GM18858 (cell line): ENCODE results near the gene CYP26A1.

ENCODE experiments used
- ATAC-seq: cut with Tn5 transposase; IDR thresholded peaks from one replicate; pipeline ENCODE4 v1.9.1; 2021; ENCODE audit not compliant: unreplicated experiment

The CYP26A1 gene

GRCh38 chr10:93063977-93064660 is 9.6 kb upstream of the CYP26A1 start:
- no peak for ATAC-seq

- ATAC-seq: no peak
These were observed 8.6 kb upstream of the CYP26A1 start for GRCh38 chr10:93064874-93065660.

GRCh38 chr10:93065675-93066543 is 7.8 kb upstream of the CYP26A1 start:
- ATAC-seq: no peak

DNA sequence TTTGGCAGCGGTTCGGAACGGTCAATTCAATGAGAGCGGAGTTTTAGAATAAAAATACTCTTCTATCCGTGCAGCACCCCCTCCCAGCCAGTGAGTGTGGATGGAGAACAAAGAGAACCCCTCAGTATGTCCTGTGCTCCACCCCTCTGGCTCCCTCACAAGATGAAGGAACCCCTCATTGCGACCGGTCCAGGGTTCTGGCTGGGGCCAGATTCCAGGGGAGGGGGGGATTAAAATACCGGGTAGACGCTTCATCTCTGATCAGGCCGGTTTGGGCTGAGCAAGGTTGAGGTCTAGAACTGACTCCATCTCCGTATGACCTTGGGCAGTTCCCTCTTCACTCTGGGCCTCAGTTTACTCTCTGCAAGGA is 7.2 kb upstream of the CYP26A1 start:
- no peak for ATAC-seq

GRCh38 chr10:93067443-93068365 is 6.0 kb upstream of the CYP26A1 start:
- no peak for ATAC-seq

DNA sequence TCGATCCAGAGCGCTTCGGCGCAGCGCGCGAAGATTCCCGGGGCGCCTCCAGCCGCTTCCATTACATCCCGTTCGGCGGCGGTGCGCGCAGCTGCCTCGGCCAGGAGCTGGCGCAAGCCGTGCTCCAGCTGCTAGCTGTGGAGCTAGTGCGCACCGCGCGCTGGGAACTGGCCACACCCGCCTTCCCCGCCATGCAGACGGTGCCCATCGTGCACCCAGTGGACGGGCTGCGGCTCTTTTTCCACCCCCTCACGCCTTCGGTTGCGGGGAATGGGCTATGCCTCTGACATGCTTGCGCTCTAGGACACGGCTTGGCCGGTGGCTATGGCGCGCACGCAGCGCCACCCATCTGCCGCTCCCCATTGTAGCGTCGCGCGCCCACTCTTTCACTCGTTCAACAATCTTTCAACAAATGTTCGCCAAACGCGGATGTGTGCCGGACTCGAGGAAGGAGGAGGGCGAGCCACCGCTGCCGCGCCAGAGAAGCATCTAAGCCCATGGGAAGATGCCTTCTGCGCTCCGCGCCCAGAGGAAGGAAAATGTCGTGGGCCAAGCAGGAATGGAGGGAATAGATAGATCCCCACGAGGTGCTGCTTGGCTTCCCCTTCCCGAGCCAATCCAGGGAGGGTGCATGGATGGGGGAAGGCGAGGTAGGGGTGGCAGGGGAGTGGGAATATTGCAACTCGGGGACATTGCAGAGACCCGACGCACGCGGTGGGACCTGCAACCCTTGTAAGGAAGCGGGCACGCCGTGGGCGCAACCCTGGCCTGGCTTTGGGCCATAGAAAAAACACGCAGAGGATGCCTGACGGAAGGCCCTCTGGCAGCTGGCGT is 5.1 kb upstream of the CYP26A1 start:
- ATAC-seq: no peak

DNA sequence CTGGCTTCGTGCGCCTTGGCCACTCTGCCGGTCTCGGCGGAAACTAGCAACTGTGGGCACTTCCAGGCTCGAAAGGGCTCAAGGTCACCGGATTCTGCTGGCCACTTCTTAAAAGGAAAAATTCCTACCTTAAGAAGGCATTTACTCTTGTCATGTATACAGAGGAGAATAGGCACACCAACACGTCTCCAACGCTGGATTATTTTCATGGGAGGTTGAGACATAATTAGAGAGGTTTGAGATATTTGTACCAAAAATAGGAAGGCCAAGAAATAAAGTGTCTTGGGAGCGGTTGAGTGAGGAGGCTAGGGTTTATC is 4.5 kb upstream of the CYP26A1 start:
- ATAC-seq: no peak

DNA sequence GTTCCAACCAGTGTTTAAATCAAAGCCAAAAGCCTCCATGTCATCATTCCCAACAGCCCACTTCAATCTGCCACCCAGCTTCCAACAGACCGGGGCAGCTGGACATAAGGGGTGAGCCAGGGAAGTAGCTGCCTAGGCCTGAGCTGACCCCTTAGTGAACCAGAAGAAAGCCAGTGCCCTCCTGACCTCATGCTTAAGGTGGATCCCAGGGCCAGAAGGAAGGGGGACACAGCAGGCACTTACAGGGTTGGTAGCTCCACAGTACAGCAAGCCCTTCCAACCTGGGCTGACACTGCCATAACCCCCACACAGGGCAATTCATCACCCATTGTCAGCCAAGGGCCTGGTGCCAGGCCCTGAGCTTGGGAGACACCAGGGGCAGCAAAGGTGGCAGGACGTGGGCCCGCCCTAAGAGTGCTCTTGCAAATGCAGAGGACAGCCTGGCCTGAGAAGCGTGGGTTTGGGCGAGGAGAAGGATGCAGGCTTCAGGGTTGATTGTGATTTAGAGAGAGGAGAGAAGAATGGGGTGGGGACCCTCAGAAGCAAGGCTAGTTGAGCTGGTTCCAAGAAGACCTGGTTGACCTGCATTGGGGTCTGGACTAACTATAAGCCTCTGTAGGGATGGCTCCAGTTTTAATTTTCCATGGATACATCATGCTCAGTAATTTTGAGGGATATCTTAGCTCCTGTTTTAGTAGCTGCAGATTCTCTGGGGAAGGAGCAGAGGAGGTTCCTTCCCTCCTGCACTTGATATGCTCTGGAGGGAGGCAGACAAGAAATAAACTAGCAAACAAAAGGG is 3.1 kb upstream of the CYP26A1 start:
- no peak for ATAC-seq

DNA sequence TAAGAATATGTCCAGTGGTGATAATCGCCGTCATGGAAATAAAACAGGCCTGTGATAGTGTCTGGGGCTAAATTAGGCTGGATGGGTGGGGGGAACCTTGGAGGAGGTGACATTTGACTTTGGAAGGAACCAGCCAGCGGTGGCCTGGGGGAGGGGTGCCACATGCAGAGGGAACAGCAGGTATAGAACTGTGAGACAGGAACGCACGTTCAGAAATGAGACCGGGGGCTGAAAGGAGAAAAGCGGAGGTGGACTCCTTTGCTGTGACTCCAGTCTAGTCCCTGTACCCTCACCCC is 2.6 kb upstream of the CYP26A1 start:
- ATAC-seq: no peak

GRCh38 chr10:93071674-93072224 is 1.9 kb upstream of the CYP26A1 start:
- ATAC-seq: no peak

GRCh38 chr10:93072225-93072712 is 1.4 kb upstream of the CYP26A1 start:
- no peak for ATAC-seq

DNA sequence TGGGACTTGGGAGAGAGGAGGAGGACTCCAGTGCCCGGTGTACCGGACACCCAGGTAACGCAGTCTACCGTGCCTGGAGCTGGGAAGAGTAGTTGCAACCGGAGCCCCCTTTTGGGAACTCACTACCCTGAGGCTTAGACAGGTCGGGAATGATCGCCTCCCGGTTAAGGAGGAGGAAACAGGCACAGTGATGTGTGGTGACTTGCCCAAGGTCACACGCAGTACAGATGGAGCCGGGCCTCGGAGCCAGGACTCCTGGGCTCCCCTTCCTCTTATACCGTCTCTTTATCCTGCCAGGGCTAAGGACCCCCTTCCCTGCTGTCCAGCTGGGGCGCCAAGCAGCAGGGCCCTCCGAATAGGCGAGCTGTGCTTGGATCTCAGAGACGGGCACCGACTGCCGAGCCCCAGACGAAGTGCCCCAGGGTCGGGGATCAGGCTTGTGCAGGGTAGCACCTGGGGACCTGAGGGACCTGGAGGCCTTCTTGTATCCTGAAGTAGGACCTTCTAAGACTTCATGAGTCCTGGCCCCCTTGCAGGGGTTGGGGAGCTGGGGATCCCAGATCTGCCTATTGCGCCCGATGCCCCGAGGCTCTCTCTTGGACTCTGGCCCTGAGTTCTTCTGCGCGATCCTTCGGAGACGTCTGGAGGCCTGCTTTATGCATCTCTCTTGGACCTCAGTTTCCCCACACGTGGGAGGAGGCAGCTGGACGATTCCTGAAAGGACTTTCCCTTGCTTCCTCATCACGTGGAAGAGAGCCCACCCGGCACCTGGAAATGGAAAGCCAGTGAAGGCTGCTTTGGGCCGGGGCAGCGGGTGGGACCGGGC is 767 bp upstream of the CYP26A1 start:
- ATAC-seq: no peak

DNA sequence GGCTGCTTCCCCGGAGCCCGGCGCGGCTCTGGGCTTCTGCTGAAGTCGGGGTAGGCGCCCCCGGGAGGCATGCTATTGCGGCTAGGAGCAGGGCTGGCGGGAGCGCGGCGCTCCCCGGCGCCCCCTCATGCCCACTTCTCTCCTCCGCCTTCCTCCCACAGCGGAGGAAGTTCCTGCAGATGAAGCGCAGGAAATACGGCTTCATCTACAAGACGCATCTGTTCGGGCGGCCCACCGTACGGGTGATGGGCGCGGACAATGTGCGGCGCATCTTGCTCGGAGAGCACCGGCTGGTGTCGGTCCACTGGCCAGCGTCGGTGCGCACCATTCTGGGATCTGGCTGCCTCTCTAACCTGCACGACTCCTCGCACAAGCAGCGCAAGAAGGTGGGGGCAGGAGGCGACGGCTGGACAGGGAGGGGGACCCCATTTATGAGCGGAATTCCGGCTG is 479 bp downstream of the CYP26A1 start:
- no peak for ATAC-seq

DNA sequence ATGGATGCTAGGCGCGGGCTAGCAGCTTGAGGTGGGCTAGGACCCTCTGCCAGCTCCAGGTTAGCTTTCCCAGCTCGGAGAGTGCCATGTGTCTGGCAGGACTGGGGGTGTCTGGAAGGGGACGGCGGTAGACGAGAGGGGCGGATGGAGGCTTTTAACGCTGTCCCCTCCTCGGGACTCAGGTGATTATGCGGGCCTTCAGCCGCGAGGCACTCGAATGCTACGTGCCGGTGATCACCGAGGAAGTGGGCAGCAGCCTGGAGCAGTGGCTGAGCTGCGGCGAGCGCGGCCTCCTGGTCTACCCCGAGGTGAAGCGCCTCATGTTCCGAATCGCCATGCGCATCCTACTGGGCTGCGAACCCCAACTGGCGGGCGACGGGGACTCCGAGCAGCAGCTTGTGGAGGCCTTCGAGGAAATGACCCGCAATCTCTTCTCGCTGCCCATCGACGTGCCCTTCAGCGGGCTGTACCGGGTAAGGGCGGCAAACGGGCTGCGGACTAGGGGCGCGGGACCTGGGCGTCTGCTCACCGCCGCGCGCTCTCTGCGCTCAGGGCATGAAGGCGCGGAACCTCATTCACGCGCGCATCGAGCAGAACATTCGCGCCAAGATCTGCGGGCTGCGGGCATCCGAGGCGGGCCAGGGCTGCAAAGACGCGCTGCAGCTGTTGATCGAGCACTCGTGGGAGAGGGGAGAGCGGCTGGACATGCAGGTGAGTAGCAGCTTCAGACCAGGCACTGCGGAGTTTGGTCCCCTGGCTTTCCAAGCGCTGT is 1.1 kb downstream of the CYP26A1 start:
- no peak for ATAC-seq

DNA sequence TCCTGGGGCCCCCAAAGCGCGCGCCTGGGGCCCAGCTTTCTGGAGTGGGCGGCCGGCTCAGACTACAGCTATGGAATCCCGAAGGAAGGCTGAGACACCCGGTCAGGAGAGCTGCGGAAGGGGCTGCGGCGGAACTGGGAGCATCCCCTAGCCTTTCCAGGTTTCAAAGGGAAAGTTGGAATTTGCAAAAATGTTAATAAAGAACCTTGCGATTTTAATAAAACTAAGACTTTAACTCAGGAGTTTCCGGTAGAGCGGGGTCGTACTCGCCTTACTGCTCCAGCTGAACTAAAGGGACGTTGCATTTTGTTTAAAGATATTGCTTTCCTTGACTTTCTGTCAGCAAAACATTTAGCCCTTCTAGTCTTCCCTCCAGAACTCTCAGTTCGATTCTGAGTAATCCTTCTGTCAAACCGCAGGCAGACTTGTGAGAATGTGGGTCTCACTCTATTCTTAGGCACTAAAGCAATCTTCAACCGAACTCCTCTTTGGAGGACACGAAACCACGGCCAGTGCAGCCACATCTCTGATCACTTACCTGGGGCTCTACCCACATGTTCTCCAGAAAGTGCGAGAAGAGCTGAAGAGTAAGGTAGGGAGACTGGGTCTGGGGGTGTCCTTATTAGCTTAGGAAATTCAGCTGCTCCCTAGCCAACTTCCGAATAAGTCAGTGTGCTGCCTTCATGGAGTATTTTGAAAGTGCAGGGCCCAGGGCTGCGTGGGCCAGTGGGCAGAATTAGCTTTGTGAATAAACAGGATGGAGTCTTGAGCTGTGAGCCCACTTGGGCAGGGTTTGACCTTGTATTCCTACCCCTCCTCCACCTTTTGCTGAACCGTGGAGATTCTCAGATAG is 1.9 kb downstream of the CYP26A1 start:
- no peak for ATAC-seq

GRCh38 chr10:93076871-93077270 is 3.2 kb downstream of the CYP26A1 start:
- no peak for ATAC-seq
